Natural killer cell (primary cell): ENCODE data around the gene EPHA4. TPM values are rescaled to one million over a fixed set of nuclear protein-coding genes. Genes with fewer than 3 reads are reported as not detected.

Experiments used
- ATAC-seq, 3 donors: fragments of 150-1000 bp in 2 of 3; fragments of 200-7000 bp in 1 of 3; cut with Tn5 transposase; 1 replicate in 1 of 3; 2 replicates in 2 of 3; pipeline ENCODE4 v1.10.0; 2021; ENCODE audit warnings: mild to moderate bottlenecking in 2 of 3, moderate library complexity in 2 of 3
- DNase-seq, 2 donors: peaks; one replicate each; pipeline versions ENCODE4 v3.0.0 to v3.0.0-alpha.2; 2013 to 2021; ENCODE audit warnings: mixed read lengths in 1 of 2
- H3K27ac ChIP-seq: one replicate; pipeline ENCODE4 v1.5.1; 2013; ENCODE audit warnings: mild to moderate bottlenecking, low read length
- H3K27me3 ChIP-seq: one replicate; pipeline ENCODE4 v1.6.1; 2013; ENCODE audit warnings: low read length; ENCODE audit not compliant: control insufficient read depth, insufficient read depth
- H3K36me3 ChIP-seq: one replicate; pipeline ENCODE4 v1.6.1; 2013; ENCODE audit warnings: low read length; ENCODE audit not compliant: control insufficient read depth, insufficient read depth
- H3K4me1 ChIP-seq: one replicate; pipeline ENCODE4 v1.6.1; 2013; ENCODE audit warnings: low read length; ENCODE audit not compliant: control insufficient read depth, insufficient read depth
- H3K4me3 ChIP-seq: one replicate; pipeline ENCODE4 v1.5.1; 2013; ENCODE audit warnings: low read length
- H3K9me3 ChIP-seq: one replicate; pipeline ENCODE4 v1.6.1; 2013; ENCODE audit warnings: low read length; ENCODE audit not compliant: control insufficient read depth, insufficient read depth
- H3K27ac Mint-ChIP-seq, 2 donors: one replicate each; pipeline ENCODE4 v1.8.0; 2022; ENCODE audit warnings: mild to moderate bottlenecking in 2 of 2, mixed read lengths in 2 of 2, moderate library complexity in 1 of 2
- H3K27me3 Mint-ChIP-seq, 2 donors: one replicate each; pipeline ENCODE4 v1.8.0; 2022; ENCODE audit warnings: low read depth in 2 of 2, mixed read lengths in 2 of 2
- H3K36me3 Mint-ChIP-seq: one replicate; pipeline ENCODE4 v1.8.0; 2022; ENCODE audit warnings: mixed read lengths
- H3K4me1 Mint-ChIP-seq, 2 donors: one replicate each; pipeline ENCODE4 v1.8.0; 2022; ENCODE audit warnings: mixed read lengths in 2 of 2
- H3K4me3 Mint-ChIP-seq: one replicate; pipeline ENCODE4 v1.8.0; 2022; ENCODE audit warnings: mild to moderate bottlenecking, moderate library complexity, mixed read lengths
- H3K9me3 Mint-ChIP-seq, 2 donors: one replicate each; pipeline ENCODE4 v1.8.0; 2022; ENCODE audit warnings: mixed read lengths in 2 of 2
- WGBS: methylation state at CpG from one replicate; pipeline ENCODE4 v1.1.7; 2013; ENCODE audit warnings: missing lambda C conversion rate; ENCODE audit not compliant: insufficient coverage; 5-methylcytosine and 5-hydroxymethylcytosine counted together
- intact Hi-C: fragments of 100-400 bp; cut with micrococcal nuclease; formaldehyde crosslinking; loops from one replicate; pipeline ENCODE4 v1.14.2; 2022
- total RNA-seq, 4 donors: library from RNA; stranded (reverse); fragments of 120-200 nt in 1 of 4; gene quantifications; one replicate each; pipeline versions ENCODE4 v1.2.3 to v1.2.4, GENCODE V29; 2013 to 2022
- TF ChIP-seq, protein P1 (sequence below): fragments of 200-600 bp; IDR thresholded peaks from one replicate; pipeline ENCODE4 v1.8.0; 2022; ENCODE audit warnings: antibody characterized with exemption

Gene EPHA4
- total RNA-seq, 3 donors from 2014 or later (not counting 1 experiment from before 2014, with no cell fraction given), result 27.2 to 48.6 (median 44.7) TPM

DNA sequence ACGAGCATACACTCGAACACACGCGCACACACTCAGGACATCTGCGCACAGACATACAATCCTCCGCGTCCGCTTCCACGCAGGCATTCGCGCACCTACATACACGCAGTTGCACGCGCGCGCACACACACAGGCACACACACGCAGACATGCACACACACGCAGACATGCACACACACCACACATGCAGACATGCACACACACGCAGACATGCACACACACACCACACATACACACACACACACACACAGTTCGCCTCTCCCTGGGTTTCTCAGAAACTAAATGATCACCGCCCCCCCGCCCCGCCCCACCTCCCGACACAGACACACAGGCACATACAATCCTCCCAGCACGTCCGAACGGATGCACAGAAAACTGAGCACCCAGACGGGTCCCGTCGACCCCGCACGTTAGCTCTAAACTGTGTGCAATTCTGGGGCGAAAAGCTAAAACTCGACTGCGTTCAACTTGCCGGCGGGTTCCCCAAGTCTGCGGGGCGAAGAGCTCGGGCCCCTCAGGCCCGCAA lies 1.0 kb downstream of the EPHA4 start:
- H3K4me1 Mint-ChIP-seq, result peaks cover 34 to 63% of the 10 kb centered on the region in 2 donors
- Histone ChIP-seq H3K27ac (peak overlapping the region; percentile 70), H3K9me3 (no peaks in the 10 kb centered on the region), H3K4me3 (peak overlapping the region; percentile 98), H3K4me1 (peaks cover 43% of the 10 kb centered on the region), H3K36me3 (peaks cover 1% of the 10 kb centered on the region), H3K27me3 (peaks cover 11% of the 10 kb centered on the region)
- peak overlapping the region; percentile 86 for H3K4me3 Mint-ChIP-seq
- ATAC-seq (peak in 2 of 3 donors; percentile 2 to 3), DNase-seq (peak; percentile 16 to 62)
- no peaks in the 10 kb centered on the region for H3K9me3 Mint-ChIP-seq
- 2% methylated on average over 41 of the region's 41 CpGs for WGBS
- H3K27me3 Mint-ChIP-seq, result peaks cover 29 to 35% of the 10 kb centered on the region in 2 donors
- H3K36me3 Mint-ChIP-seq, result no peaks in the 10 kb centered on the region
- intact Hi-C loops, result loop anchor here (5.0 to 10.0 kb wide), 4 partner anchors 39 to 1836 kb away; no protein-coding TSS in a partner anchor
- peak overlapping the region; percentile 89 to 96 for H3K27ac Mint-ChIP-seq
- TF ChIP-seq, protein P1, sequence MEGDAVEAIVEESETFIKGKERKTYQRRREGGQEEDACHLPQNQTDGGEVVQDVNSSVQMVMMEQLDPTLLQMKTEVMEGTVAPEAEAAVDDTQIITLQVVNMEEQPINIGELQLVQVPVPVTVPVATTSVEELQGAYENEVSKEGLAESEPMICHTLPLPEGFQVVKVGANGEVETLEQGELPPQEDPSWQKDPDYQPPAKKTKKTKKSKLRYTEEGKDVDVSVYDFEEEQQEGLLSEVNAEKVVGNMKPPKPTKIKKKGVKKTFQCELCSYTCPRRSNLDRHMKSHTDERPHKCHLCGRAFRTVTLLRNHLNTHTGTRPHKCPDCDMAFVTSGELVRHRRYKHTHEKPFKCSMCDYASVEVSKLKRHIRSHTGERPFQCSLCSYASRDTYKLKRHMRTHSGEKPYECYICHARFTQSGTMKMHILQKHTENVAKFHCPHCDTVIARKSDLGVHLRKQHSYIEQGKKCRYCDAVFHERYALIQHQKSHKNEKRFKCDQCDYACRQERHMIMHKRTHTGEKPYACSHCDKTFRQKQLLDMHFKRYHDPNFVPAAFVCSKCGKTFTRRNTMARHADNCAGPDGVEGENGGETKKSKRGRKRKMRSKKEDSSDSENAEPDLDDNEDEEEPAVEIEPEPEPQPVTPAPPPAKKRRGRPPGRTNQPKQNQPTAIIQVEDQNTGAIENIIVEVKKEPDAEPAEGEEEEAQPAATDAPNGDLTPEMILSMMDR, result no peak

DNA sequence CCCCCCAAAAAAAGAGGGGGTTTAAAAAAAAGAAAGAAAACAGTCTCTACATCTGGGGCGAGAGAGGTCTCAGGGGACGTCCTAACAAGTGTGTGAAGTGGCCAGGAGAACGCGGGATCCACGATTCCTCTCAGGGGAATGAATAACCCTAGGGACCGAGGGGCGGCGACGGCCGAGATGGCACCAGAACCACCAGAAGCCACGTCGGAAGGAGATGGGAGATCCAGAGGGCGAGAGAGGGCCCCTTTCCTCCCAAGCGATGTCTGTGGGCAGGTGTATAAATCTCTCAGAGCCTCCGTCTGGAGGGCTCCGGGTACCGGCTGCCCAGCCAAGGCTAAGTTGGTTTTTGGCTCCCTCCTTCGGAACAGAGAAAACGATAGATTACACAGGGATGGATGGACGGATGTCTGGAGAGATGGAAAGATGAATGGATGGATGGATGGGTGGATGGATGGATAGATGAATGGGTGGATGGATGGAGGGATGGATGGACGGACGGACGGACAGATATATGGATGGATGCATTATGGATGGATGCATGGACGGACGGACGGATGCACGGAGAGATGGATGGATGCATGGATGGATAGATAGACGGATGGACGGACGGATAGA lies 1.7 kb downstream of the EPHA4 start:
- H3K27me3 Mint-ChIP-seq, result peaks cover 27 to 32% of the 10 kb centered on the region in 2 donors
- no peak overlapping the region for H3K27ac ChIP-seq

DNA sequence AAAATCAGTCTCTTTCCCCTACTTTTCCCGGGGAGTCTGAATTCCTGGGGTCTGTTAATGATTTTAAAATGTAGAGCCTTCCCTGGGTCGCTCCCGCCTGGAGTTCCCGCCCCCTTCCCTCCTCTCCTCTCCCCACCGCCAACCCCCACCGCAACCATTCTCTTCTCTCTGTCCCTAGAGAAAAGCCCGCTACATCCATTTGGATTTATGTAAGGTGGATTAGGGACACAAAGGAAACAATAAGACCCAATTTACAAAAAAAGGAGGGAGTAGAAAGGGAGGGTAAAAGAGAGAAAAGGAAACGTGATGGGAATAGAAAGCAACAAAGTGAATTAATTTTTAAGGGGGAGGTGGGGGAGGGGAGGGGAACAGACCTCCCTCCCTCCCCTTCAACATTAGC lies 2.2 kb downstream of the EPHA4 start:
- TF ChIP-seq, protein P1, result no peak
- Histone ChIP-seq H3K27ac (no peak overlapping the region), H3K9me3 (no peaks in the 10 kb centered on the region), H3K4me1 (peaks cover 43% of the 10 kb centered on the region), H3K4me3 (peak overlapping the region; percentile 98), H3K27me3 (peaks cover 7% of the 10 kb centered on the region), H3K36me3 (peaks cover 1% of the 10 kb centered on the region)
- H3K9me3 Mint-ChIP-seq, result no peaks in the 10 kb centered on the region
- WGBS, result no CpG with 5 or more reads among the region's 8 CpGs
- H3K4me3 Mint-ChIP-seq, result peak overlapping the region; percentile 86
- peaks cover 34 to 70% of the 10 kb centered on the region in 2 donors for H3K4me1 Mint-ChIP-seq
- no peak for ATAC-seq
- H3K36me3 Mint-ChIP-seq, result no peaks in the 10 kb centered on the region
- peak overlapping the region in 1 of 2 donors; percentile 96 for H3K27ac Mint-ChIP-seq
- intact Hi-C loops, result loop anchor here (5.0 to 10.0 kb wide), 4 partner anchors 38 to 1835 kb away; no protein-coding TSS in a partner anchor
- H3K27me3 Mint-ChIP-seq, result peaks cover 24 to 26% of the 10 kb centered on the region in 2 donors
- DNase-seq, result no peak

More for the DNA sequence above, 1.7 kb downstream of the EPHA4 start:
- ATAC-seq (no peak), DNase-seq (peak; percentile 19 to 44)
- WGBS, result 8% methylated on average over 30 of the region's 30 CpGs
- Histone ChIP-seq H3K4me1 (peaks cover 43% of the 10 kb centered on the region), H3K36me3 (peaks cover 1% of the 10 kb centered on the region), H3K9me3 (no peaks in the 10 kb centered on the region), H3K27me3 (peaks cover 7% of the 10 kb centered on the region), H3K4me3 (peak overlapping the region; percentile 98)
- H3K4me1 Mint-ChIP-seq, result peaks cover 34 to 70% of the 10 kb centered on the region in 2 donors
- H3K4me3 Mint-ChIP-seq, result peak overlapping the region; percentile 86
- peak overlapping the region; percentile 89 to 96 for H3K27ac Mint-ChIP-seq
- intact Hi-C loops, result loop anchor here (5.0 to 10.0 kb wide), 4 partner anchors 38 to 1836 kb away; no protein-coding TSS in a partner anchor
- H3K36me3 Mint-ChIP-seq, result no peaks in the 10 kb centered on the region
- TF ChIP-seq, protein P1, result no peak
- H3K9me3 Mint-ChIP-seq, result no peaks in the 10 kb centered on the region
